Measurements from ENCODE around the gene MAPK10.
"Not testable (repeated sequence)": the region's sequence is repeated elsewhere in the genome, so short reads cannot be mapped to it uniquely, and the experiment has no call there.

Gene MAPK10

GRCh38 chr4:86174506-86174905 is 185.3 kb downstream of the MAPK10 start:
- DNase-seq: no peak

GRCh38 chr4:86168335-86168734 is 191.5 kb downstream of the MAPK10 start:
- DNase-seq: not testable (repeated sequence)

GRCh38 chr4:86160426-86160825 is 199.4 kb downstream of the MAPK10 start:
- DNase-seq: no peak

GRCh38 chr4:86159216-86159615 is 200.6 kb downstream of the MAPK10 start:
- no peak for DNase-seq

- DNase-seq: no peak
These were observed 203.3 kb downstream of the MAPK10 start for GRCh38 chr4:86156531-86156930.

- DNase-seq: no peak
These were observed 204.1 kb downstream of the MAPK10 start for GRCh38 chr4:86155766-86156165.

GRCh38 chr4:86152454-86152853 is 207.4 kb downstream of the MAPK10 start:
- no peak for DNase-seq

- no peak for DNase-seq
These were observed 208.7 kb downstream of the MAPK10 start for GRCh38 chr4:86151196-86151595.

GRCh38 chr4:86141161-86141560 is 218.7 kb downstream of the MAPK10 start:
- DNase-seq: no peak

GRCh38 chr4:86132468-86132867 is 227.4 kb downstream of the MAPK10 start:
- DNase-seq: no peak

- DNase-seq: no peak
These were observed 228.4 kb downstream of the MAPK10 start for GRCh38 chr4:86131456-86131855.

- DNase-seq: no peak
These were observed 229.5 kb downstream of the MAPK10 start for GRCh38 chr4:86130160-86130933.

GRCh38 chr4:86129546-86129945 is 230.3 kb downstream of the MAPK10 start:
- DNase-seq: no peak

- no peak for DNase-seq
These were observed 237.4 kb downstream of the MAPK10 start for GRCh38 chr4:86122404-86122803.

GRCh38 chr4:86118711-86119110 is 241.1 kb downstream of the MAPK10 start:
- DNase-seq: no peak

- DNase-seq: no peak
These were observed 242.0 kb downstream of the MAPK10 start for GRCh38 chr4:86117705-86118302.

- DNase-seq: no peak
These were observed 245.3 kb downstream of the MAPK10 start for GRCh38 chr4:86114563-86114962.

- no peak for DNase-seq
These were observed 251.0 kb downstream of the MAPK10 start for GRCh38 chr4:86108834-86109233.

- no peak for DNase-seq
These were observed 251.7 kb downstream of the MAPK10 start for GRCh38 chr4:86108137-86108536.

GRCh38 chr4:86107112-86107511 is 252.7 kb downstream of the MAPK10 start:
- DNase-seq: no peak

GRCh38 chr4:86106475-86106874 is 253.4 kb downstream of the MAPK10 start:
- no peak for DNase-seq

- DNase-seq: no peak
These were observed 258.0 kb downstream of the MAPK10 start for GRCh38 chr4:86101841-86102240.

- DNase-seq: no peak
These were observed 258.4 kb downstream of the MAPK10 start for GRCh38 chr4:86101410-86101809.

GRCh38 chr4:86100539-86101215 is 259.2 kb downstream of the MAPK10 start:
- DNase-seq: no peak
